HG02981 (cell line): ENCODE measurements around the gene SAC3D1.
"Not testable (repeated sequence)": the region's sequence is repeated elsewhere in the genome, so short reads cannot be mapped to it uniquely, and the experiment has no call there.

Experiments
- ATAC-seq: cut with Tn5 transposase; IDR thresholded peaks from one replicate; pipeline ENCODE4 v1.9.1; 2021; ENCODE audit warnings: mild to moderate bottlenecking, moderate library complexity; ENCODE audit not compliant: unreplicated experiment

SAC3D1 gene

DNA sequence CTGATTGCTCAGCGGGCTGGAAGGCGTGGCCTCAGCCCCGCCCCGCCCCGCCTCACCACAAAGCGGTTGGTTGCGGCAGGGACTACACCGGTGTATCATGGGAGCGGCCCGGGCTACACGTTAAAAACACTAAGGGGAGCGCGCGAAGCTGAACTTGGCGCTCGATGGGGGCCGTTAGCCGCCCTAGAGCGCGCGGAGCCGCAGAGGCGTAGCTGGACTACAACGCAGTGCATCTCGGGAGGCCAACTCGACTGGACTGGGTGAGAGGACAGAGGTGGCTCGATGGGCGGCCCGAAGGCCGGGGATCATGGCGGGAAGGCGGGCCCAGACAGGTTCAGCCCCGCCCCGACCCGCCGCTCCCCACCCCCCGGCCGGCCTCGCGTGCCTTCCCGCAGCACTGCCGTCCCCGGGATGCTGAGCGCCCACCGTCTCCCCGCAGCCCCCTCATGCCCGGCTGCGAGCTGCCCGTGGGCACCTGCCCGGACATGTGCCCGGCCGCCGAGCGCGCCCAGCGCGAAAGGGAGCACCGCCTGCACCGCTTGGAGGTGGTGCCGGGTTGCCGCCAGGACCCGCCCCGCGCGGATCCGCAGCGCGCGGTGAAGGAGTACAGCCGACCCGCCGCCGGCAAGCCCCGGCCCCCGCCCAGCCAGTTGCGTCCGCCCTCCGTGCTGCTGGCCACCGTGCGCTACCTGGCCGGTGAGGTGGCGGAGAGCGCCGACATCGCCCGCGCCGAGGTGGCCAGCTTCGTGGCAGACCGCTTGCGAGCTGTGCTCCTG, at the start of gene SAC3D1:
TSS of gene SAC3D1 (plus strand) at position 364 of the 776 bp plus-strand sequence. CDS start at position 447, 83 bp downstream.
- peak; percentile 91 for ATAC-seq

DNA sequence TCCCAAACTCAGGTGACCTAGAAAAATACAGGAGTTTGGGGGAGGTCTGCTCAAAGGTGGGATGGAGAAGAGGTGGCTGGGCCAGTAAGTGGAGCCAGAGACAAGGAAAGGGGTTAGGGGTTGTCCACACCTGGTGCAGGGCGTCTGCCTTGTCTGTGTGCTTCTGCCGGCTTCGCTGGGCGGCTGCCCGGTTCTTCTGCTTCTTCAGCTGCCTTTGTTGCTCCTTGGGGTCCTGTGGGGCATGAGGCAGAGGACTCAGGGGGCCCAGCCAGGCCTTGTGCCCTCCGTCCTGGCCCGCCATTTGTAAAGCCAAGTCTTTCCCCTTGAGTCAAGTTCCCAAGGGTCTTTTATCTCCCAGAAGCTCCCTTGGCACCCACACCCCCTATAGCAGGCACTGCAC, 46.7 kb upstream of the SAC3D1 start:
- ATAC-seq = no peak

DNA sequence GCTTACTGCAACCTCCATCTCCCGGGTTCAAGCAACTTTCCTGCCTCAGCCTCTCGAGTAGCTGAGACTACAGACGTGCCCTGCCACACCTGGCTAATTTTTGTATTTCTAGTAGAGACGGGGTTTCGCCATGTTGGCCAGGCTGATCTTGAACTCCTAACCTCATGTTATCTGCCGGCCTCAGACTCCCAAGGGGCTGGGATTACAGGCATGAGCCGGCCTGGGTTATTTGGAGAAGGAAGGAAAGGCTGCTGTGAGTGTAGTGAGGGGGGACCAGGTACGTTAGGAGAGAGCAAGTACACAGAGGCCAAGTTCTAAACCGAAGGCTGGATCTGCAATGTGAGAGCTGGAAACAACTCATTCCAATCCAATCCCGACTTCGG, 44.7 kb upstream of the SAC3D1 start:
- ATAC-seq = no peak

DNA sequence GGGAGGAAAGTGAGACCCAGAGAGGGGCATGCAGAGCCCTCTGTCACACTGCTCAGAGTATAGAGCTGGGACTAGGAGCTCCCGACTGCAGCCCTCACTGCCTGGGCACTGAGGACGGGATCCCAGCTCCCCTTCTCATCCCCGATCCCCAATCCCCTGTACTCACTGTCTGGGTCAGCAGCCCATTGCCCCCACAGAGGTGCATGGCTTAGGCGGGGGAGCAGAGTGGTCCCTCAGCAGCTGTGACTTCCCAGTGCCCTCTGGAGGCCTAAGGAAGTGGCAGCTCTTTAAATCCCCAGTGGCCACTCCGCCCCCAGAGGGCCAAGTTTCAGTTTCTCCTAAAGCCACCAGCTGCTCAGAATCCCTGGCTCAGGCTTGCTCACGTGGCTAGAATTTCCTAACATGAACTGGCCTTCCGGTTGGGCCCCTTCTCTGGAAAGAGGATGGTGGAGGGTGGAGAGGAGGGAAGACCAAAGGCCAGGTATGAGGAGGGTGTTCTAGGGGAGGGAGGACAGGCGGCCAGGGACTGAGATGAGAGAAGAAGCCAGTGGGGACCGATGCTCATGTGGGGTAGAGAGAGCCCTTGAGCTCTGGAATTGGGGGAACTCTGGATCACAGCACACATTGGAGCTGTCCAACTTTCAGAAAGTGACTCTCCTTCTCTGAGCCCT, 44.2 kb upstream of the SAC3D1 start, which contains the start of gene BATF2:
TSS of gene BATF2 (minus strand) at position 262 of the 671 bp plus-strand sequence. CDS start at position 205, 57 bp downstream.
- ATAC-seq = no peak

DNA sequence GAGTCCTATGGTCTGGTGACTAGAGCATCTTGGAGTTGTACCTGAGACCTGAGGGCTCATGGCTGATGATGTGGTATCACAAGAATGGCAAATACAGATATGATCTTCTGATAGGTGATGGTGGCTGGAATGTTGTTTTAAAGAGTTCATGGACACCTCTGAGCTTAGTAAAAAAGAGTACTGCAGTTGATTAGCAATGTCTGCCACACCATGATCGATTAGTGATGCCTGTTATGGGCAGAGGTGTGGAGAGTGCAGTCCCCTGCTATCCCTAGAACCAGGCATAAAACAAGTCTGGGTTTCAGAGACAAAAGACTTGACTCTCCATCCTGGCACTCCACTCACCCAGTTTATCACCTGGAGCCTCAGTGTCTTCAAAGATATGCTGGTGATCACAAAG, 42.9 kb upstream of the SAC3D1 start:
- no peak for ATAC-seq

DNA sequence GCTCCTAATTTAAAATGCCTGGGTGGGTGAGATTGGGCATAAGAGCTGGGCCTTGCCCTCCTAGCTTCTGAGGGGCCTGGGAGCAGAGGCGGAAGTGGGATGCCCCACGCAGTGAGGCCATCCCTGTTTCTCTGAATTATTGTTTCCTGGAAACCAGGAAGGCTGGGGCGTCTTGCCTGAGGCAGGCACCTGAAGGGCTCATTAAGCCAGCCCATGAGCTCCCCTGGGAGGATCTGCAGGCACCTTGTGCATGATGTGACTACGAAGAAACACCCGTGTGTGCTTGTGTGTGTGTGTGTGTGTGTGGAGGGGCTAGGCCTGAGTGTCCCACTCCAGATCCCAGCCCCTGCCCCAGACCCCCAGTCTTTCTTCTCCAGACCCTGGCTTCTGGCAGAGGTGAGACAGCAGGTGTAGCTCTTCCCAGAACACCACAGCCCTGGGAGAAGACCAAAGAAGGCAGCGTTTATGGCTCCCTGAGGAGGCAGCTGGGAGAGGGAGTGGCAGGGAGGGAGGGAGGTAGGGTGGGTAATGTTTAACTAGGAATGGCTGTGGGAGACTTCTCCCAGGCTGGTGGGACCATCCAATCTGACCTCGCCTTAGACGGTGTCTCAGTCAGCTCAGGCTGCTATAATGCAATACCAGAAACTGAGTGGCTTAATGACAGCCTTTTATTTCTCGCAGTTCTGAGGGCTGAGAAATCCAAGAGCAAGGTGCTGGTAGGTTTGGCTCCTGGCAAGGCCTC, 42.1 kb upstream of the SAC3D1 start:
- no peak for ATAC-seq

DNA sequence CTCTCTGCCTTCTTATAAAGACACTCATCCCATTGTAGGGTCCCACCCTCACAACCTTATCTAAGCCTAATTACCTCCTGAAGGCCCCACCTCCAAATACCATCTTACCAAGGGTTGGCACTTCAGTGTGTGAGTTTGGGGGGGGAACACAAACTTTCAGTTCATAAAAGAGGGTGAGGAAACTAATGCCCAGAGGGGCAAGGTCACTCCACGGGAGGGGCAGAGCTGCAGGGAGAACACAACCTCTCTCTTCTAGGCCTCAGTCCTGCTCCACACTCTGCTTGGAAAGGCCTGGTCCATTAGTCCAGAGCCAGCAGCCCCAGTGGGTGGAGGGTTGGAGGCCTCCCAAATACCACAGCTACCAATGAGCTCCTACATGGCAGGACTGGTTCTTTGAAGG, 41.5 kb upstream of the SAC3D1 start:
- no peak for ATAC-seq

DNA sequence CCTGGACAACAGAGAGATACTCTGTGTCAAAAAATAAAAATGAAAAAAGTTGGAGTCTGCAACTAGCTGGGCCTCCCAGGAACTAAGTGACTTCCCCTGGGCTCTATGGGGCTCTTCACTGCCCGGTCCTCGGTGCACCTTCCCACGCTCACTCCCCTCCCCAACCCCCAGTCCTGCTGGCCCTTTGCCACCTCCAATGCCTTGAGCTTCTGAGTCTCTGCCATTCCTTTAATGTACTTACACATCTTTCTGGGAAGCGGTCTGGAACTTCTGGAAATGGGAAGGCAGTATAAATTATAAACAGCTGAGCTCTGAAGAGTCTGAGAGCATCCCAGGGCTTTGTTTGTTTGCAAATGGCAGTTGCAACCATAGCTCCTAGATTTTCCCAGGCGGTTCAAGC, 38.3 kb upstream of the SAC3D1 start:
- no peak for ATAC-seq

DNA sequence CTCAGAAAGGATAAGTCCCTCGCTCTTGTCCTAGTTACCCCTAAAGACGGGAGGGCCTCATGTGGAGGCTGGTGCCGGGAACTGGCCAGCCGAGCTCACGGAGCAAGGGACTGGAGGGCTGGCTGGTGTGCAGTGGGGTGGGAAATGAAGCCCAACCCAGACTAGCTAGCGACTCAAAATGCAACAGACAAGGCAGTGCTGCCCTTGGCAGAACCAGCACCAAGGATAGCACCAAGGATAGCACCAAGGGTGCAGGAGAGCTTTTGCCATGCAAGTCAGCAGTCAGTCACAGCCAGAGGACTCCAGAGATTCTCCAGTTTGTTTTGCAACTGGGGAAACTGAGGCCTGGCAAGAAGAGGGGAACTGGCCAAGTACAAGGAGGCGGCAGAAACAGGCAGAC, 37.7 kb upstream of the SAC3D1 start:
- no peak for ATAC-seq

DNA sequence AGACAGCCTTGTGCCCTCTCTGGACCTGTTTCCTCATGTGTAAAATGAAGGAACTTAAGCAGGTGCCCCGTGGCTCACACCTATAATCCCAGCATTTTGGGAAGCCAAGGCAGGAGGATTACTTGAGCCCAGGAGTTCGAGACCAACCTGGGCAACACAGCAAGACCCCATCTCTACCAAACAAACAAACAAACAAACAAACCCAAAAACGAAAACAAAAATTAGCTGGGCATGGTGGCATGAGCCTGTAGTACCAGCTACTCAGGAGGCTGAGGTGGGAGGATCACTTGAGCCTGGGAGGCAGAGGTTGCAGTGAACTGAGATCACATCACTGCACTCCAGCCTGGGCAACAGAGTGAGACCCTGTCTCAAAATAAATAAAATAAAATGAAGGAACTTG, 37.0 kb upstream of the SAC3D1 start:
- not testable (repeated sequence) for ATAC-seq

DNA sequence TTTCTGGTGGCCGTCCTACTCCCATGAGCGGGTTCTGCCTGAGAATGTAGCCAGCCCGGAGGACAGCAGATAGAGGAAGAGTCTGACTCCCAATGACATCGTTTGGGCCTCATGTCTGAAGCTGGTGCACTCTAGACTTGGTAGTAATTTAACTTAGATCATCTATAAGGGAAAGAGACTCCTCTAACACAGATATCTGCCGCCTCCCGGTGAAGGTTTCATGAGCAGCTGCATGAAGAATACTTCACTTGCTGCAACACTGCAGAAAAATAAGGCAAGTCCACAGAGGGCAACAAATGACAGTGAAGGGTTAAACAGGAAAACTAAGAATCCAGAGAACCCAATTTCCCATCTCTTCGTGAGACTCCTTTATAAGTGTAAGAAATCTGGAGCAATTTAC, 33.0 kb upstream of the SAC3D1 start:
- ATAC-seq = no peak

DNA sequence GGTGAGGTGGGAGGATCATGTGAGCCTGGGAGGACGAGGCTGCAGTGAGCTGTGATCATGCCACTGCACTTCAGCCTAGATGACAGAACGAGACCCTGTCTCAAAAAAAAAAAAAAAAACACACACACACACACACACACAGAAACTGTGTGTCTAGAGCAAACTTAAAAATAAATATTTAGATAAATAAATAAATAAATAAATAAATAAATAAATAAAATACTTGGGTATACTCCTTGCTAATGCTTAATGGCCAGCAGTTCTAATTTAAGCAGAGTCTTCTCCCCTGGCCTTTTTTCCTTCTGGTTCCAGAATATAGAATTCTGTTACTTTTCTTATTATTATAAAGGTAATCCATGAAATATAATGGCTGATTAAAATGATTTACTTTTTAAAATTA, 32.1 kb upstream of the SAC3D1 start:
- no peak for ATAC-seq

DNA sequence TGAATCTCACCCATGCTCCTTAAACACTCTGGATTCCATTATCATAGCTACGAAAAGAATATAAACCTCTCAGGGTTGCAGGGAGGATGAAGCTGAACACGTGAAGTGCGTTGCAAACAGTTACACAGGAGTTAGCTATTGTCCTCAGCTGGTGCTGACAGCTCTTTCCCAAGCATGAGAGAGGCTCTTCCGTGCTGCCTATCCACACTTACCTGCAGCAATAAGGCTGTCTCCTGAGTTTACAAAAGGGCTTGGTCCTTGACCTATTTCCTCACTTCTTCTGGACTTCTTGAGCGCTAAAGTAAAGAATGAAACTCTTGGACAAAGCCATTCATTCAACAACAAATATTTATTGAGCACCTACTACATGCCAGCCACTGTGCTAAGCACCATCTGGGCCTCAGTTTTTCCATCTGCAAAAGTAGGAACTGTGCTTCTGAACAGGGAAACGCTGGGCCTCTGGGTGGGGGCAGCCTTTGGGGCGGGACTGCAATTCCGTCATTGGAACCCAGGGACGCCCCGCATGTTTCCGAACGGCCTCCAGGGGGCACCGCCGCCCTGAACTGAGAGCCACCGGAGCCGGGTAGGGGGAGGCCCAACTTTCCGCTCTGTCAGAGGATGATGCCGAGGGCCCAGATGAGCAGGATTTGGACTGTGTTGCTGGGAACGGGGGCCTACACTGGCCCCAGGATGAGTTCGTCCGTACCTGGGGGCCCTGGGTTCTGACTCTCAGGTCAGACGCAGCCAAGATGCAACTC, 27.7 kb upstream of the SAC3D1 start:
- ATAC-seq = peak; percentile 66

DNA sequence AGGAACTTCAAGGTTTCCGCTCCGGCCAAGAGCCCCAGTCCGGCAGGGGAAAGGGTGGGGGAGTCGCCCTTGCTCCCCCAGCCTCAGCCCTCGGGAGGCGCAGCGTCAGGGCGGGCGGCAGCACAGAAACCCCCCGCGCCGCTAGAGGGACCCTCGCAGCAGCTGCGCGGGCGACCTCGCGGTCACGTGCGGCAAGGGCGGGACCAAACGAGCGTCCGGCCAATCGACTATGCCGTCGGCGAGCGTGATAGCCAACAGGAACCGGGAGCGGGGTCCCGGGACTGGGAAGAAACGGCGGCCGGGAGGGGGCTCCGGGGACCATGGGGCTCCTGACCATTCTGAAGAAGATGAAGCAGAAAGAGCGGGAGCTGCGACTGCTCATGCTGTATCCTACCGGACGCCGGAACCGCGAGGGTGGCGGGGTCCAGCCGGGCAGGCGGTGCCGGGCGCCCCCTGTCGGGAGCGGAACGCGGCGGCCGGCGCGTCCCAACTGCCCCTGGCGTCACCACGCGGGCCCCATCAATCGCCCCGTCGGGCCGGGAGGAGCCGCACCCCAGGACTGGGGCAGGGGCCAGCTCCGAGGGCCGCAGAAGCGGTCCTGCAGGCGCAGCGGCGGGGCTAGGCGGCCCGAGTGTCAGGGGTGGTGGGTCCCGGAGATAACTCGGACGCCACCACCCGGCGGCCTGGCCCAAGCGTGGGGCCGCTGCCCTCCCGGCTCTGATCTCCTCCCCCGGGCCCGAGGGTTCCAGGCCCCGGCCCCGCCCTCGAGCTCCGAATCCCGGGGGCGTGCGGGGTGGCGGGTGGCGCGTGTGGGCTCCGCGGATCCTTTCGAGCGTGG, 26.9 kb upstream of the SAC3D1 start, which contains the start of gene ARL2:
TSS of gene ARL2 (plus strand) at position 273 of the 838 bp plus-strand sequence. CDS start at position 321, 48 bp downstream.
- ATAC-seq = peak; percentile 56

DNA sequence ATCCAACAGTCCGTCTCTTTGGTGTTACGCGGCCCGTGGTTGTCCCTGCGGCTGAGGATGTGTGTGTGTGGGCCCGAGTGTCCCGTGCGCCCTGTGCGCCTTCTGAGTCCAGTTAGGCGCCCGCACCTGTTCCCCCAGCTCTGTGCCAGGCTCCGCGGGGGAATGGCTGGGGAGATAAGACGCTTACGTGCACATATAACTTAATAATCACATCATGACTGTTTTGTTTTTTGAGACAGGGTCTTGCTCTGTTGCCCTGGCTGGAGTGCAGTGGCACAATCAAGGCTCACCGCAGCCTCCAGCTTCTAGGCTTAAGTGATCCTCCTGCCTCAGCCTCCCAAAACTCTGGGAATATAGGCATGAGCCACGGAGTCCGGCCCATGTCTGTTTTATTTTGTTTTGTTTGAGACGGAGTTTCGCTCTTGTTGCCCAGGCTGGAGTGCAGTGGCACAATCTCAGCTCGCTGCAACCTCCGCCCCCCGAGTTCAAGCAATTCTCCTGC, 26.2 kb upstream of the SAC3D1 start:
- no peak for ATAC-seq

DNA sequence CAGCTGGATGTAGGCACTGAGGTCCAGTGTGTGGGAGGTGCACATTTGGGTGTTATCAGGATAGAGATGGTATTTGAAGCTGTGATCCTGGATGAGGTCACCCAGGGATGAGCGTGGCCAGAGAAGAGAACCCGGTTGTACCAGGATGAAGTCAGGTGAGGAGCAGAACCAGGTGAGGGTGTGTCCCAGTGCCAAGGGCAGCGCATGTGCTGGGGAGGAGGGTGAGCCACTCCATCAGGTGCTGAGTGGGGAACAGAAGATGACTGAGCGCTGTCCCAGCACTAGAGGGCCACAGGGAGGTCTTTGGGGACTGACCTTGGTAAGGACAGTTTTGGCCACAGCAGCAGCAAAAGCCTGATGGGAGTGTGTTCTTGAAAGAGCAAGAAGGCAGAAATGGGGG, 24.3 kb upstream of the SAC3D1 start:
- ATAC-seq = no peak

DNA sequence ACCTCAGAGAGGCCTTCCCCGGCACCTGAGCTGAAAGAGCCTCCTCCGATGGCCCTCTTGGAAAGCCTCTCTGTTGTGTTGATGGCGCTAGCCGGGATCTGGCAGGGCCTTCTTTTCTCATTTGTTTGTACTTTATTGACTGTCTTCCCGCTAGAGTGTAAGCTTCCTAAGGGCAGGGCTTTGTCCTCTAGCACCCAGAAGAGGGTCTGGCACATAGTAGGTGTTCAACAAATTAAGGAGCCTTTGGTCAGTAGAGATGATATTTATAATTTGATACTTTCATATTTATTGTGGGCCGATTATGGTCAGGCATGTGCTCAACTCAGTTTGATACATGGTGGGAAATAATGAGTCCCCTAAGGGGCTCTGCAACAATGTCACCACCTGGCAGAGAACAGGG, 23.1 kb upstream of the SAC3D1 start:
- ATAC-seq = no peak

DNA sequence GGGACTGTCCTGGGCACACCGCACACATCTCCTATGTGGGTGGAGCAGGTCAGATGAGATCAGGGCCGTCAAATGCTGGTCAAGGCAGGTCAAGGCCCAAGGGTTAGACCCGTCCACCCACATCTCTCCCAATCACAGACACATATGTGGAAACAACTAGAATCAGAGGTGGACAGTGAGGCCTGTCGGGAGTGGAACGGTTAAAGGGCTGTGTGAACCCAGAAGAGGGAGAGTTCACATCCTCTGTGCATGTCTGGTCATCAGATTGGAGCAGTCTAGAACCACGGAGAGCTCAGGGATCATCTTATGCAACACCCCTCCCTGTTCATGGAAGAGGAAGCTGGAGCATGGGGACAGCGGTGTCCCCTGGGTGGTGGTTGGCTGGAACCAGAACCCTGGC, 21.2 kb upstream of the SAC3D1 start:
- no peak for ATAC-seq

DNA sequence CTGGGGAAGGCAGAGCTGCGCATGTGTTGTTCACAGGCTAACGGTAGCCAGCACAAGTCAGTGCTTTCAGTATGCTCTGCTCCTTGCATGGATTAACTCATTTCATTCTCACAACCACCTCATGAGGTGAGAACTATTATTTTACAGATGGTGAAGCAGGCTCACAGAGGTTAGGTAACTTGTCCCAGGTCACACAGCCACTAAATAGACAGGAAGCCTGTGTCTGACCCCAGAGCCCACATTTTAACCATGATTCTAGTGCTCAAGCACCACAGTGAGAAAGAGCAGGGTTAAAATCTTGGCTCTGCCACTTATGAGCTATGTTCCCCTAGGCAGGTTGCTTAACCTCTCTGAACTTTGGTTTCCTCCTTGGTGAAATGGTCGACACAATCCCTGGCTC, 20.0 kb upstream of the SAC3D1 start:
- ATAC-seq = no peak

DNA sequence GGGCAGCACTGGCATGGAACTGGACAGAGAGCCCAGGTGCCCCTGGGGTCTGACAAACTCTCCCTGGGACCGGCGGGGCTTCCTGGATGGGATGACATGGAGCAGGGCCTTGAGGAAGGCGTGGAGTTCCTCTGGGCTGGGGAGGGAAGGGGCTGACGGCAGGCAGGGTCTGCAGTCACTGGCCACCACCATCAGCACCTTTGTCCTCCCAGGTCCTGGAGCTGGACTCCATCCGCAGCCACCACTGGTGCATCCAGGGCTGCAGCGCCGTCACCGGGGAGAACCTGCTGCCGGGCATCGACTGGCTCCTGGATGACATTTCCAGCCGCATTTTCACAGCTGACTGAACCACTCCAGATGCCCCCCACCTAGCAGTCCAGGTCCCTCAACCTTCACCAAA, 19.5 kb upstream of the SAC3D1 start:
- ATAC-seq = no peak
